Fibroblast of skin of right quadriceps (primary cell): ENCODE data around the gene LRRC46.

Experiments
- DNase-seq: peaks from one replicate; pipeline ENCODE4 v3.0.0-alpha.2; 2013

LRRC46 gene

DNA sequence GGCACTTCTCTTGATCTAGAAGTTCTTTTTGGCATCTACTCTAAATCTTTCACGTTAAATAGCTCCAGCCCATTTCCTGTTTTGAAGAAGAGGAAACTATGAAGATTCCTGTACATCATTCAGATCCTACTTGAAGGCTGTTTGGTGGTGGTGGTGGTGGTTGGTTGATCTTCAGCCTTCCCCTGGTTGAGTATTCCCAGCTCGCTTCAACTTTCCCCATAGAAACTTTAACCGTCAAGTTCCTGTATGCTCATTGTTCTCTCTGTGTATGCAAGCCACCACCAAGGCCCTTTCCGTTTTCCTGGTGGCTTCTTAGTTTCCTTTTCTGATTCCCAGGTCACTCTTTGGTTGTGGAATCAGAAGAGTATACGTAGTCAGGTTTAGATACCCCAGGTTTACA is 3.3 kb downstream of the LRRC46 start:
- DNase-seq: no peak

DNA sequence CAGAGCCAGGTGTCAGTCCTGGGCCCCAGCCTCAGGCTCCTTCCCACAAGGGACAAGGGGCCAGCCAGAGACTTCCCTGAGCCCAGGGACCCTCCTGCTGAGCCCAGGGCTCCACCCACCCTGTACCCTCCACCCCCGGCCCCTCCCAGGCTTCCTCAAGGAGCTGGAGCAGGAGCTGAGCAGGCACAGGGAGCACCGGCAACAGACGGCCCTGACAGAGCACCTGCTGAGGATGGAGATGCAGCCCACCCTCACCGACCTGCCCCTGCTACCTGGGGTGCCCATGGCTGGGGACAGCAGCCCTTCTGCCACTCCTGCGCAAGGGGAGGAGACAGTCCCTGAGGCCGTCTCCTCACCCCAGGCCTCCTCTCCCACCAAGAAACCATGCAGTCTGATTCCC is 5.1 kb downstream of the LRRC46 start:
- DNase-seq: no peak

DNA sequence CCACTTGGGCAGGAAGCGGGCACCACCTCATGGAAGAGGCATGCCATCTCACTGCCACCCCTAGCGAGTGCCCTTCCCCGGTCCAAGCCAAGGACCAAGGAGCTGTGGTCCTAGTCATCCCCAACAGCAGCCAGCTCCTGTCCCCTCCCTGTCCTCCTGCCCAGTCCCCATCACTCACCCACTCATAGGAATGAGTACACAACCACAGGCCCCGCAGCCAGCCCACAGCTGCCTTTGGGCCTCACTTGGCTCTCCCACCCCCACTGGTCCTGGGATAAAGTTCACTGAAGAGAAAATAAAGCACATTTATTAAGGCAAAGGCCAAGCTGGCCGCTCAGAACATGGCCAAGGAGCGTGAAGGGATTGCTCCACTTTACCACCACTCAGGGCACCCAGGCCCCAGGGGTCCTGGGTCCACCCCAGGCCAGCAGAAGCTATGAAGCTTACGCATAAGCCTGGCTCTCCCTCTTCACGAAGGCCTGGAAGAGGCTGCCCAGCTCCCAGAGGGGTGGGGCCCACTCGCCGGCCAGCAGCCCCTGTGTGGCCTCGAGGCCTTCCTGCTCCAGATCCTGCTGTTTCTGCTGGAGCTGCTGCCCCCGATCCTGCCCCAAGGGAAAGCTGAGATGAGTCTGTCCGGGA is 6.0 kb downstream of the LRRC46 start:
- DNase-seq: no peak

DNA sequence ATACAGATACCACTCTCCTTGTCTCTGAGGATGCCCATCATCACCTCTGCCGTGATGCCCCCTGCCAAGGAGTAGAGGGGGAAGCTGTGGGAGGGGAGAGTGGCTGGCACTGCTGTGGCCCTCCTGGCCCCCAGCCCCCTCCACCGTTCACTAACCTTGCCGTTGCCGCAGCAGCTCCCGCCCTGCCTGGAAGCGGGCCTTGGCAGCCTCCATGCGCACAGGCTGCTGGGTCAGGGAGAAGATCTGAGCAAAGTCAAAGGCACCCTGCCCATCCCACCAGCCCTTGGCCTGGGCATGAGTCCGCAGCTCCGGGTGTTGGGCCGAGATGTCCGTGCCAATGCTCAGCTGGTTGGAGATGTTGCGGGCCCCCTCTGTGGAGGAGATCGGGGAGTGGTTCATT is 7.2 kb downstream of the LRRC46 start:
- DNase-seq: no peak

DNA sequence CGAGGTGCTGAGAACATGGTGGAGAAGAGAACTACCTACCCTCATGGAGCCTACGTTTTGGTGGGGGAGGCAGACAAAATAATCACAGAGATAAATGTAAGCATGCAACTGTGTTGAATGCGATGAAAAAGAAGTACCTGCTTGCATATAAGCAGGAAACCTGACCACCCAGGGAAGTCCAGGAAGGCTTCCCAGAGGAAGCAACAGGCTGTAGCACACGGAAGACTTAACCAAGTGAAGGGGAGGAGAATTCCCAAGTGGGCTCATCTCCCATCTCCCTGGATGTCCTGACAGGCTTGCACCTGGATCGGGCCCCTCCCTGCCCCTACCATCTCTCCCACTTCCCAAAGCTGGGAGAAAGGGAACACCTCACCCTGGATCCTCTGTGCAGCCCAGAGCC is 7.6 kb downstream of the LRRC46 start:
- DNase-seq: no peak

DNA sequence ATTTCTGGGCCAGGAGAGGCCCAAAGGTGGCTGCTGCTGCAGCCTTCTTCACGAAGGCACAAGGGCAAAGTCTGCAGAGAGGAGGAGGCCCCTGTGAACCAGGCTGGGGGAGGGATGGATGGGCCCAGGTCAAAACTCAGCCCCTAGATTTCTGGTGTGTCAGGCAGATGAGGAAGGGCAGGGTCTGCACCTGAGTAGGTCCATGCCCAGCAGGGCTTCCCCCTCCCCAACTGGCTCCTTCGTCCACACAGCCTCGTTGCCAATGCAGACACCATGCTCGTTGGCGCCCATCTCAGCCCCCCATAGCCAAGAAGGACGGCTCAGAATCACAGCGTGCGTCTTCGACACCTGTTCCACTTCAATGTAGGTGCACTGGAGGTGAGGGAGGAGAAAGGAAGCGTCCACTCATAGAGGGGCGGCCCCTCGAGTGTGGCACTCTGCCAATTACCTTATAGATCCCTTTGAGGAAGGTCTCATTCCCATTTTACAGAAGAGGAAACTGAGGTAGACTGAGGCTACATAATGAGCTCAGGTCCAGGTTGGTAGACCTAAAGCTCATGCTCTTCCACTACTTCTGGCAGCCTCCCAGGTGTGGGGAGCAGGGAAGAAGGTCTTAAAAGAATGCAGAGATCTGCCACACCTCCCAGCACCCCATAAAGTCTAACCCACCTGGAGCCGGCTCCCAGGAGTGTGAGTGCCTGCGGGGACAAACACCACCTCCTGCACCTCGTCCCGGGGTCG is 8.7 kb downstream of the LRRC46 start:
- DNase-seq: no peak

DNA sequence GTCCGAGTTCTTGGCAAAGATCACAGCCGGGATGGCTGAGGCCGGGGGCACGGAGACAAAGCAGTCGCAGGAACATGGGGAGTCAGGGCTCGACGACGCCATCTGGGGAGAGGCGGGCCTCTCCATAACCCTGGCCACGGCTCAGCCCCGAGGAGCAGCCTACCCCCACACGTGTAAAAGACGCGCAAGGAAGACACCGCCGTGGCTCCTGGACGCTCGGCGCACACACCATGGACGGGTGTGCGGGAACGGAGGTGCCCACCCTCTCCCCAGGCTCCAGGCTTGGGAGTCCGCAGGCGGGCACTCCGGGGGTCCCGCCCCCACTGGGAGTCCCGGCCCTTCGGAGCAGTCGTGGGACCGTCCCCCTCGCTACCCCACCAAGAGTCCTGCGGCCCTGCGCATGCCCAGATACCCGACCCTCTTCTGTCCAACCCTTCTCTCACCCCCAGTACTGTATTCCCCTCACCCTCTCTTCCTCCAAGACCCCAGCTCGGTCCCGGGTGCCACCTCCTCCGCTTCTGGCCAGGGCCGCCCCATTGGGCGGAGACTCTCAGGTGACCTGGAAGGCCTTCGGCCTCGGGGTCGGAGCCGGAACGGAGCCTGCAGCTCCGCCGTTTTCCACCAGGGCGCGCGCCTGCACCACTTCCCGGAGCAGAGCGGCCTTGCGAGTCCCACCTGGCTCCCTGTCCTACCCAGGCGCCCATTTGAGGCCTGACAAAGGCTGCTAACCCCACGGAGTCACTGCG is 9.4 kb downstream of the LRRC46 start, which contains the start of gene SCRN2:
Gene SCRN2, minus strand, starts transcription at position 532 of the 746 bp plus-strand sequence. Its CDS starts 430 bp downstream, at position 102.
- peak; percentile 77 for DNase-seq

DNA sequence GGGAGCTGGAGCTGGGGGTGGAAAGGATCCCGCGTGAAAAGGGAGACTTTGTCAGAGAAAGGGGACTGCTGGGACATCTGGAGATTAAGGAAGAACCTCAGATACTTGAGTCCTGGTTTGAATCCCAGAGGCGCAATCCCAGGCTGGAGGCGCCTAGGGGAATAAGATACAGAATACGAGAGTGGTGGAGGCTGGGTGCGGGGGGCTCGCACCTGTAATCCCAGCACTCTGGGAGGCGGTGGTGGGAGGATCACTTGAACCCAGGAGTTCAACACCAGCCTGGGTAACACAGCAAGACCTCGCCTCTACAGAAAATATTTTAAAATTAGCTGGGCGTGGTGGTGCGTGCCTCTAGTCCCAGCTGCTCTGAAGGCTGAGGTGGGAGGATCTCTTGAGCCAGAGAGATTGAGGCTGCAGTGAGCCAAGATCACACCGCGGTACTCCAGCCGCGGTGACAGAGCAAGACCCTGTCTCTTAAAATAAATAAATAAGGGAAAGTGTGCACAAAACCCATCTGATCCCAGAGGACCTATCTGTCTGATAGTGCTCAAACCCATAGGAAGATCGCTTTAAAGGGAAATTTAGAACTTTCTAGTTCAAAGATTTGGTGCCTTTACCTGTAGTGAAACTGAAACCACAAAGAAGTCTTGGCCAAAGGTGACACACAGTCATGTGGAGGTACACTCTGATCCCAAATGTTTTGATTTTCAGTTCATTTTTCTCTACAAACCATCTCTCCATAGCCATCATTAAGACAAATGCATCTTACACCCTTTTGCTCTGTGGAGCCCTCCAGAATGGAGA is 10.2 kb downstream of the LRRC46 start:
- DNase-seq: no peak

DNA sequence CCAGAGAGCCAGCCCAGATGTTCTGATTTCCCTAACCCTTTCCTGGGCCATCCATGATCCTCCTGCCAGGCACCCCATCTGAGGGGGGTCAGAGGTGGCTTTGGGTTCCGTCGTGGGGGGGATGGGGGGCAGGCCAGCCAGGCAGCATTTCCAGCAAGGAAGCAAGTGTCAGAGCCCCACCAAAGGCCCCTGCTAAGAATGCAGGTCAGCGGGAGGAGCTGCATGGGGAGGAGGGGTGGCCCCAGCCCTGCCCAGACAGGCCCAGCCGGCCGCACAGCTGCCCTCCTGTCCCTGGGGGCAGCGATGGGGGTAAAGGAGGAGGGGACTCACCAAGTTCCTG is 11.9 kb downstream of the LRRC46 start:
- no peak for DNase-seq

DNA sequence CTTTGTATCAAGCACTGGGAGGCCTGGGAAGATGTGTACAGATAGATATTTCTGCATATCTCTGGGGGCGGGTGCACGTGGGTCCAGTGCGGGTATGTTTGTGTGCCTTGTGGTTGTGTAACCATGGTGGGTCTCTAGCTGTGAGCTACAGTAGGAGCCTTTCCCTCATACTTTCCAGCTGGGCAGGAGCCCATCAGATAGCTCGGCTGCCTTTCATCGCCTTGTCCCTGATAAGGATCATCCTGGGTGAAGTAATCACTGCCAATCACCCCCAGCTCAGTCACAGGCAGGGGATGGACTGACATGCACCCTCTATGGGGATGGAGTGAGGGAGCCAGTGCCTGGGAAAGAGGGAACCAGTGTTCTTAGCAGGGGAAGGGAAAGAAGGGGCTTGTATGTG is 12.8 kb downstream of the LRRC46 start:
- DNase-seq: peak; percentile 16

DNA sequence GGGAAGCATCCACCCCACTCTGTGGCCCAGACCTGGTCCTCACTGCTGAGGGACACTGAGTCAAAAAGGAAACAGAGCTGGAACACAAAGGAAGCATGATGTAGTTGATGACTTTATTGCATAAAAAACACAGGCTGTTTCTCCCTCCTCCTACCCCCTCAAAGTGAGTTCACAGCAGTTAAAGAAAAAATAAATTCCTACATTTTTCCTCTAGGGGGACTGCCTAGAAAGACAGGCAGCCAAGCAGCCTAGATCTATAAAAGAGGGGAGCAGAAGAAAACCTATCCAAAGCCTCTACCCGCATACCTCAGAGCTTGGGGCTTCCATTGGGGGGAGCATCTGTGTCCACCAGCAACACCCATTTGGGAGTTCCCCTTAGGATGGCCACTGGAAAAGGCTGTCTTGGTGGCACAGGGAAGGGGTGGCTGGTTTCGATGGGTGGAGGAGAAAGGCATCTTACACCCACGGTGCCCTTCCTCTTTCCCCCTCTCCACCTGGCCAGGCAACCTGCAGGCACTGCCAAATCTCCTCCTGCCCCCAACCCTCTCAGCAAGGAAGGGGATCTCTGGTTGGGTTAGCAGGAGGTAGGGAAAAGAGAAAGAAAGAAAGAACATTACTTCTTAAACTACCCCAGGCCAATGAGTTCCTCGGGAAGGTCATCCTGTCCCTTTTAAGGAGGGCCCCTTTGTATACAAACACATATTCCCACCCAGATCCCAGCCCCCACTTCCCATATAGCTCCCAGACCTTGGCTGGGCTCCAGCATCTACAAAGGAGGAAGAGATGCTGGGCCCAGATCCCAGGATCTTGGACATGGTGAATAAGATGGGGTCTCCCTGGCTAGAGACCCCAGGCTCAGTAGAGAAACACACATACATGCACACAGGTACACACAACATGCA is 13.6 kb downstream of the LRRC46 start:
- DNase-seq: peak; percentile 22

DNA sequence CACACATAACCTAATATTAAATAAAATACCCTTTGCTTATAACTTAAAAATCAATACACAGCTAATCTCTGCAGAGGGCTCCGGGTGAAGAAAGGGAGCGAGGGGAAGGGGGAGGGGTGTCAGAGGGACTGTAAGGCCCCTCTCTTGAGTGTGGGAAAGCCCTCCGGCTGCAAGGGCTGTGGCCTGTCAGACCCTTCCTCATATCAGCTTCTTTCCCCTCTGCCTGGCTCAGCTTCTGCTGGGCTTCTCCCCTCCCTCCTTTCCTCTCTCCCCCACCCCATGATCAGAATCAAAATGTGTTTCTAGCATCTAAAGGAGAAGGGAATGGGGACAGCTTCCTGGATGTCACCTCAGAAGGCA is 14.2 kb downstream of the LRRC46 start:
- no peak for DNase-seq

DNA sequence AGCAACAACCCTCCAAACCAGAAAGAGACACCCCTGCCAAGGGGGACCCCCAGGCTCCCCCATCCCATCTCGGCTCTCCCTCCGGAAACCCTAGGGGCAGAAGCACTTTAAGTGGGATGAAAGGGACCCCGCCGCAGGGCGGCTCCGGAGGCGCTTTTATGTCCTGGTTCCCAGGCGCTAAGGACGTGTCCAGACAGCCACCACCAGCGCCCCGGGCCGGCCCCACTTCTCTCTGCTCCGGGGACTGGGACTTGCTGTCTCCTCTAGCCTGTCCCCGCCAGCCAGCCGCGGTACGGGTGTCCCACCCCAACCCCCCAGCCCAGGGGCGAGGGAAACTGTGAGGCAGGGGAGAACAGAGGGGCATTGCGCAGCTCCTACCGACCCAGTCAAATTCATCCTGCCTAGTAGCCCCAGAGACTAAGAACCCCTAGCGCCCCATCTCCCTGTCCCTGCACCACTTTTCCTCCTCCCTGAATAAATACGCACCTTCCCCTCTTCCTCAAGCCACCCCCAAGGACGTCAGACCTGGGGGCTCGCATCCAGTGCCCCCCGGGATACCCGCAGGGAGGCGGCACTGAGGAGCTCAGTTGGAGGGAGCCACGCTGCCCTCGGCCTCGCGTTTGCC is 15.4 kb downstream of the LRRC46 start:
- DNase-seq: no peak

DNA sequence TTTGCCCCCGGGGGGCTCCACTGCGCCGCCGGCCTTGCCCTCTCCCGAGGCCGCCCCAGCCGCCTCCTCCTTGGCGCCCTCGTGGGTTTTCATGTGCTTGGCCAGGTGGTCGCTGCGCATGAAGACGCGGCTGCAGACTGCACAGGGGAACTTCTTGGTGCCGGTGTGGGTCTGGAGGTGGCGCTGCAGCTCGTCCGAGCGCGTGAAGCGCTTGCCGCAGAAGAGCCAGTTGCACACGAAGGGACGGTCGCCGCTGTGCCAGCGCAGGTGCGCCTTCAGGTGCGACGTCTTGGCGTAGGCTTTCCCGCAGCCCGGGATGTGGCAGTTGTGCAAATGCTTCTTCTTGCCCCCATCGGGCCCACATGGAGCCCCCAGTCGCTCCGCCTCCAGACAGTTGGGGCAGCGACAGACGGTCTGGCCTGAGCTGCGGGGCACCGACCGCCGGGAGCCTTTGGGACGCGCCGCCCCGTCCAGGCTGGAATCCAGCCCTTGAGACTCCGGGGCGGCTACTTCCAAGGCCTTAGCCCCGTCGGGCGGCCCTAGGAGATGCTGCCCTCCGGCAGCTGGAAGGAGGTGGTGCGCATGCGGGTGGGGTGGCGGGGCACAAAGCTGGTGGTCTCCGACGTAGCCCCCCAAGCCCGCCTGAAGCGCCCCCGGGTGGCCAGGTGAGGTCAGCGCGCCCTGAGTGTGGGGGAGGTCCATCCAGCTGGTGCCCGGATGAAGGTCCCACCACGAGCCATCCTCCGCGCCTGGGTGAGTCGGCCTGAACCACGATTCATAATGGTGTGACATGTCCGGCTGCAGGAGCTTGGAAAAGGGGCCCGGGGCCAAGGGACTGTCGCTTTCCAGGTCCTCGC is 16.1 kb downstream of the LRRC46 start:
- DNase-seq: no peak

DNA sequence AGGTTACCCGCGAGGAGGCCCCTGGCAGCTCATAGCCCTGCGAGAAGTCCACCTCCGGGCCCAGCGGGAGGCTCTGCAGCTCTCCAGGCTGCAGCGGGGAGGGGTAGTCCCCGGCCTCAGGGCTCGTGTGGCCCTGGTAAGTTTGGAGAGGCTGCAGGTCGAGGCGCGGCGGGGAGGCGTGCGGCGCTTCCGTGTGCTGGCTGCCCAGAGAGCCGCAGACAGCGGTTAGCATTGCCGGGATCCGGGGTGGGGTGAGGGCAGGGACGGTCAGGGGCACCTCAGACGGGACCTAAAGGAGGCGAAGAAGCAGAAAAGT is 16.7 kb downstream of the LRRC46 start:
- DNase-seq: no peak

DNA sequence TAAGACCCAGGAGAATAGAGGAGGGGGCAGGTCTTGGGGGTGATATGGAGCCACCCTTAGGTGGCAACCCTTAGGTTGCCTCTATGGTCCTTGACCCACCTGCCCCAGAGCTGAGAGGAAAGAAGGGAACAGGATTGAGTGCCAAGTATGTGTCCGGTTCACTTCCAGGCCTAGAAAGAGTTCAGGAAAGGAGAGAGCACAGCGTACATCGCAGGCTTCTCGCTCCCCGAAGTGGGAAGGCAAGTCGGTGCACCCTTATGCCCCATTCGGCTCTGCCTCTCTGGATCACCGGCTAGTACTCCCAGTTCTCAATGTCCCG is 18.9 kb downstream of the LRRC46 start:
- DNase-seq: no peak

DNA sequence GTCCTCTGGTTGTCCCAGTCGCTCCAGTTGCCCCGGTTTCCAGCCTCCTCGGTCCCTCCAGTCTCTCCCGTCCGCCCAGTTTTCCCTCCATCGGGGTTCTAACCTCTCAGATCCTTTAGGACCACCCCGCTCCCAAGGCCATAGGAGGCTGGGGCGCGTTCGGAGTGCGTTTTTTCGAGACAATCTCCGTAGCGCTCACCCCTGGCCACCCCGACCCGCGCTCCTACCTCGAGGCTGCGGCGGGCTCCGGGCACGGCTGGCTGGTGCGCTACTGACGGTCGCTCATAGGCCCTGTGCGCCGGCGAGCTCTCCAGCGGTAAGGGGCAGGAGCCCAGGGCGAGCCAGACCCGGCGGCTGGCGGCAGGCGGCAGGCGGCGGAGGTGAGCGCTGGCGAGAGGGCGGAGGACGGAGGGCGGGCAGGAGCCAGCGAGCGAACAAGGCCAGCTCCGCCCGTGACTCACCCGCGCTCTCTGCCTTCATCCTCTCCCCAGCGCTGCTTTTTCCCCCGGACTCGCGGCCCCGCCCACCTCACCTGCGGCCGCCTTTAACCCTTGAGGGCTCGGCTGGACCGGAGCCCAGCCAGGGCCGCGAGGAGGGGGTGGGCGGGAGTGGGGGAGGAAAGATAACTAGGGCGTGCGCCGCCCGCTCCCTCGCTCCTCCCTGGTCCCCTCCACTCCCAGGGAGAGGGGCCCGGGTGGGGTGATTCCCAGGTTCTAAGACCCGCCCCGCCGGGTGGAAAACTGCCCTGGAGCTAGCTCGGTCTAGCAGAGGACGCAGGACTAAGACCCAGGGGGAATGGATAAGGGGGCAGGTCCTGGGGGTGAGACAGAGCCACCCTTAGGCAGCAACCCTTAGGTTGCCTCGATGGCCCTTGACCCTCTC is 19.5 kb downstream of the LRRC46 start, which contains the start of gene SP6:
Gene SP6, minus strand, starts transcription at position 472 of the 882 bp plus-strand sequence. CDS start 2,734 bp downstream, outside the sequence.
- peak; percentile 38 for DNase-seq

DNA sequence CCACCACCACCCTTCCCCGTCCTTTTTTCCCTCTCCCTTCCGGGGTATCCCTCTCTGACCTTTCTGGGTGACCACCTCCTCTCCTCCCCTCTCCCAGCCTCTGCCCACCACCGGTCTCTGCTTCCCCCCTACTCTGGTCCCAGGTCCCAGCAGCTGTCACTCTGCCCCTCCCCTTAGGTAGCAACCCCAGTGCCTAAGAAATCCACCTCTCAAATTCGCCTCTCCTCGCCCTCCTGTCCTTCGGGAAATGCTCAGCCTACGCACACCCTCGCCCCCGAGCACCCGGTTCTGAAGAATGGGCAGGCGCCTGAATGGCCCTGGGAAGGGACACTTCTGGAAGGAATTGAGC is 20.3 kb downstream of the LRRC46 start:
- no peak for DNase-seq

DNA sequence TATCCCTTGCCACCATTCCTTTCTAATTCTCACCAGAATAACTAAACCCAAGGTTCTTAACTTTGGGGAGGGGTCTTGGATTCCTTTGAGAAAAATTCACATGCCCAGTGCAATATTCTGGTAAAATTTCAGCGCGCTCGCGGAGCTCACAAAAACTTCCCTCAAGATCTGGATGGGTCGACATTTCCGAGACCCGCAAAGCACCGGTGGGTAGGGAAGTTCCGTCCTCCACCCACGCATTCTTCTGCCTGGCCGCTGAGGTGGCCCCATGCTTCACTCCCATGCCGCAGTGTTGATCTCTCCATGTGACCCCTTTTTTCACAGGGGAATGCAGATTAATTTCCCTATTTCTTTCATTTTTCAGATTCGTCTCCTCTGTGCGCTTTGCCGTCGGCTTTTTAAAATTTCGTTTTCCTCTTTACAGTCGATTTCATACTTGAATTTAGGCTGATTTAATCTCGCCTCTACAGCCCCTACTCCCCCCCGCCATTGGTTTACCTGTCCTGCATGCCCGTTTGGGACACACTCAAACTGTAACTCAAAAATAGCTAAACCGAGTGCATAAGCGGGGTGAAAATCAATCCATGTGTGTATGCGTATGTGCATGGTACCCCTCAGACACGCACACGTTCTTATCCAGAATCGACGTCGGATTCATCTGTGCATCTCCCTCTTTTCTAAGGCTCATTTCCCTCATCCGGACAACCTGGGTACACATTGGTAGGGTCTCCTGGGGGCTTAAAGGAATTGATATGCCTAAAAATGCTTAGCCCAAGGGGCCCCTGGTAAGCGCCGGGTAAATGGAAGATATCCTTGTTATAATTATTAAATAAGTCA is 20.9 kb downstream of the LRRC46 start:
- no peak for DNase-seq
